Stimulated activated CD4-positive, alpha-beta T cell treated with anti-CD3 and anti-CD28 coated beads, Interleukin-15, amount 100 ng/mL, for 48 hours (primary cell): ENCODE data around the gene CD63.

Source experiments
- DNase-seq, 2 donors: peaks; one replicate each; pipeline ENCODE4 v3.0.0-alpha.2; 2020; ENCODE audit warnings: low read depth in 2 of 2

The CD63 gene

DNA sequence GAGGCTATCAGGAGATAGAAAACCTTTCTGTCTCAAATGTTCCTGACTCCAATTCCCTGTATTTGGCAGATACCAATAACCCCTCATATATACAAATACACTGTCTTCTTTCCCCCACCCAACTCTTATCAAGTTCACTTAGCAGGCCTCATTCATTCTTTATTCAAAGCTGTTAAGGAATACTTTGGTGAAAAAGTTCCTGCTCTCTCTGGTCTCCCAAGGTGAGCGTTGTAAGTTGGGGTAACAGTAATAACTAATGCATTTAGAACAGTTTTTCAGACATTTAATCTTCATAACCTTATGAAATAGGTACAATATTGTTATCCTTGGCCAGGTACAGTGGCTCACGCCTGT, 10.2 kb upstream of the CD63 start:
- no peak for DNase-seq

DNA sequence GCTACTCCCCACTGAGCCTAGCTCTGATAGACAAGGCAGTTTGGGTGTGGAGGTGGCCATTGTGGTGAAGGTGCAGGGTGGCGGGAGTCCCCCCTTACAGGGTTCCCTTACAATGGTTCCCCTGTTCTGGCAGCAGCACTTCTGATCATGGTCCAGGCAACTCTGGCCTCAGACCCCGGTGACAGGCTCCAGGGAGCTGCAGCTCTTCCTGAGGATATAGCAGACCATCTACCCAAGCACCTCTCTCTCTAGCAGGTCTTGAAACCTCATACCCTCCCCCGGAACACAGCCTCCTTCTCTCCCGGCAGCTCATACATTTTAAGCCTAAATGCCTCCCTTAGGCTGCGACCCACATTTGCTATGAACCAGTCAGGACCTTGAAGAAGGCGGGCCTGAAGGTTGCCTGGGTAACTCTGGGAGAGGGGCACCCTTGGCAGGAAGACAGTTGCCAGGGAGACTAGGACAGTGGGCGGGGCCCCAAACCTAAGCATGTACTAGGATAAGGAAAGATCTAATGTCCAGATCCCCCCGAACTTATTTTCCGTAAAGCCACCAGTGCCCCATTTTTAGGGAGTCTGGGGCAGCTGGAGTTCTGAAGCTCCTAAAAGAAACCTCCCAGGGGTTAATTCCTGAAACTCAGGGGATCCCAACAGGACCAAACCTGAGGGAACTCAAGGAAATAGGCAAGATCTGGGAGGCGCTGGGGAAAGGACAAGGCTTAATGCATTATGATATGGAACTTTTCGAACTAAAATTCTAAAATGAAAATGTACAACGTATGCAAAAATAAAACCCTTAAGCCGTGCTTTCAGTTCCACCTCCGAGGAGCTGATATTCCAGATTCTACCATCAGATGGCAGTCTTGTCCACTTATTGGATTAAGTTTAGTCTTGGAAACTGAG, 9.6 kb upstream of the CD63 start:
- DNase-seq, result peak; percentile 63 to 73

DNA sequence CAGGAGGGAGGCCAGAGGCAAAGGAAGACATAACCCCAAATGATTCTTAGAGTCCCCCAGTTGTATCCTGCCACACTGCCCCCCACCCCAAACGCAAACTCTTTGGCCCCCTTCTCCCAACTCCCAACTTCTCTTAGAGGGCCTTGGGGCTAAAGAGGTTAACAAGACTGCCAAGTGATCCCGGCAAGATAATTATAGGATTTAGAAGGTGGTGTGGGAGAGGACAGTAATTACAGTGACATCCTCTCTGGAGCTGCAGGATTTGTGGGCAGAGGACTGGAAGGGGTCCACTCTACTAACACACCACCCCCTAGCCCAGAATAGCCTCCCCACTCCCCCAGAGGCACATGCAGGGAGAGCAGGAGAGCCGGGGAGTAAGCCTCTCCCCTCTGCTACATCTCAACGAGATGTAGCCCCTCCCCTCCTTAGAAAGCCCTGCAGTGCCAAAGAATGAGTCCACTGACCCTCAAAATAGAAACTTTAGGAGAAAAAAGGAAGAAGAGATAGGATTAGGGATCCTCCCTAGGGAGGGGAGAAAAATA, 8.8 kb upstream of the CD63 start:
- DNase-seq, result no peak

DNA sequence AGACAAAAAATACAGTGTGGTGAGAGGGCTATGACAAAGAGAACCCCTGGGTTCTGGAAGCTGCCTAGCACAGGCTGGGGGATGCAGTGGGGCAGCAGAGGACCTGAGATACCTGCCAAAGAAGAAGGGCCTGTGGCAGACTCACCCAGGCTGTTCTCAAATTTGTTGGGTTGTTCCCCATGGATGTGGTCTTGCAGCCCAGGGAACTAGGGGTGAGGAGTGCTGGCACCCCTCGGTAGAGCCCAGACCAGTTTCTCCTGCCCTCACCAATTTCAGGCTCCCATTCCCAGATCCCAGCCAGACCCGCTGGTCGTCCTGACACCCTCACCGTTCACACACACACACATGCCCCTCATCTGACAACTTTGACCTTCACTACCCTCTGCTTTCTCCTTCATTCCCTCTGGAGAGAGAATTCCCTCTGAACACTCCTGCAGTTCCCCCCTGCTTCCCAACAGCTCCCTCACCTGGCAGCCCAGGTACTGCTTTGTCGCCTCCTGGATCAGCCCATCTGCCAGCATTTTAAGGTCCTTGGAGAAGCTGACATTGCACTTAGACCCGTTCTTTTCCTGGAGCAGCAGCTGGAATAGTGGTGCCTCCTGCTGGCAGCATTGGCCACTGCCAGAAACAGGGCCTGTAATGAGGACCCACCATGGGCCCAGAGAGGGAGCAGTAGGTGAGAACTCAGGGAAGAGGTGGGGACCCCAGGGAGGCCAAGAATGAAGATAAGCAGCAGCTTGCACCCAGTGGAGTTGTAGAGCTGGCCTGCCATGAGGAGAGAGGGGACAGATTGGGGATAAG, 8.2 kb upstream of the CD63 start:
- DNase-seq, result peak in 1 of 2 donors; percentile 51

DNA sequence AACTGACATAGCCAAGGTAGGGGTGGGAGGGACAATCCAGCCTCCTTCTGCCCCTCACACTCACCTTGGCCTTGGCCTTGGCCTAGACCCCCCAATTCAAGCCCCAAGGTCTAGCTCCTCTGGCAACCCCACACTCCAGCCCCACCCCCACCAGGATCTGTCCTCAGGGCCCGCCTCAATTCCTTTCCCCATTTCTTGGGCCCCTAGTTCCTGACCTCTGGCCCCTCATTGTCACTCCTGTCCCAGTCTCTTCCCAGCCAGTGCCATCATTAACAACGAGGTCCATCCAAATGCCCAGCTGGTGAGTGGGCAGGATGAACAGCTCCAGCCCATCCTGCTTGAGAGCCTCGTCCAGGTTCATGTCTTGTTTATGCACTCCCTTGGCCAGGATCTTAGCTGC, 7.3 kb upstream of the CD63 start:
- no peak for DNase-seq

DNA sequence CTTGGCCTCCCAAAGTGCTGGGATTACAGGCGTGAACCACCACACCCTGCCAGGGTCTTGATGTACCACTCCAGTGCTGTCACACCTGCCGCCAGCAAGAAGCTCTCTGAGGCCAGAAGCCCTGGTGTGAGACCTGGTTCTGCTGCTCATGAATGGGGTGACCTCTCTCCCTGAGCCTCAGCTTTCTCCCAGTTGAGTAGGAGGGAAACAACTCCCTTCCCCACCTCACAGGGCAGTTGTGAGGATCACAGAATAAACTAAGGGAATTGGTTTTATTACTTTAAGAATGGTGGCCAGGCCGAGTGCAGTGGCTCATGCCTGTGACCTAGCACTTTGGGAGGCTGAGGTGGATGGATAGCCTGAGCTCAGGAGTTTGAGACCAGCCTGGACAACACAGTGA, 5.8 kb upstream of the CD63 start:
- DNase-seq, result no peak

DNA sequence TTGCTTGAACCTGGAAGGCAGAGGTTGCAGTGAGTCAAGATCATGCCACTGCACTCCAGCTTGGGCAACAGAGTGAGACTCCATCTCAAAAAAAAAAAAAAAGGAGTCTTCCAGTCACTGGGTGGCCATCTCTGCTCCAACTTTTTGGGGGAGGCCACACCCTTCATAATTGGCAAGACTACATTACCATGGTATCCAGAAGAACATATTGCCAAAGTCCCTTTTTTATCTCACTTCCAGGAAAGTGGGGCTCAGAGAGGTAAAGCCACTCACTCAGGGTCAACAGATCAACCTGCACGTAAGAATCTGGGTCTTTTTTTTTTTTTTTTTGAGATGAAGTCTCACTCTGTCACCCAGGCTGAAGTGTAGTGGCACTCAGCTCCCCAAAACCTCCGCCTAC, 5.0 kb upstream of the CD63 start:
- DNase-seq, result no peak

DNA sequence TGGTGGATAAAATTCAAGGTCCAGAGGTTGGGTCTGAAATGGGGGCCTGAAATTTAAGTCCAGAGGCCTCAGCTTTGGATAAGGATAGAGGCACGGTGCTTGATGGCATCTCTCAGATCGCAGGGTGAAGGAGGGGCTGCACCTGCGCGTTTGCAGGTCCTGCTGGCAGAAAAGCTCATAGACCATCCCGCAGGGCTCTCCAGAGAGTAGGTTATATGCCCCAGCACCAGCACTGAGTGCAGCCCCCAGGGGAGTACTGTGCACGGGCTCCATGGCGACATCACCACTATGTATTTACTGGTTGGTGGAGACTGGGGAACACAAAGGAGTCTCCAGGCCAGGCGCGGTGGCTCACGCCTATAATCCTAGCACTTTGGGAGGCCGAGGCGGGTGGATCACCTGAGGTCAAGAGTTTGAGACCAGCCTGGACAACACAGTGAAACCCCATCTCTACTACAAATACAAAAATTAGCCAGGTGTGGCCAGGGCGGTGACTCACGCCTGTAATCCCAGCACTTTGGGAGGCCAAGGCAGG, 4.3 kb upstream of the CD63 start:
- no peak for DNase-seq

DNA sequence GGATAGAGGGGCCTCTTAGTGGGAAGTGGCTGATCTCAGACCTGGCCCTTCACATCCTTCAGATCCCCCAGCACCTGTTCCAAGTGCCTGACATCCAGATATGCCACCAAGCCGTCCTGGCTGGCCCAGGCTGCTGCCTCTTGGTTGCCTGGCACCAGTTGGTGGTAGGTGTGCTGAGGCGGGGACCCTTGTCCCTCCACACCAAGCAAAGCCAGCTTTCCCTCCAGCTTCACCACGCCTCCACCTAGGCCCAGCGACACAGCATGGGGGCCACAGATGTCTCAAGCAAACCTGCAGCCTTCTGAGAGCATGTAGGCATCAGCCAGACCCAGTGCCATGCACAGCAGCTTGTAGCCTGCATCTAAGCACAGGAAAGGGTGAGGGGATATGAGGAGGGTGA, 3.5 kb upstream of the CD63 start:
- no peak for DNase-seq

DNA sequence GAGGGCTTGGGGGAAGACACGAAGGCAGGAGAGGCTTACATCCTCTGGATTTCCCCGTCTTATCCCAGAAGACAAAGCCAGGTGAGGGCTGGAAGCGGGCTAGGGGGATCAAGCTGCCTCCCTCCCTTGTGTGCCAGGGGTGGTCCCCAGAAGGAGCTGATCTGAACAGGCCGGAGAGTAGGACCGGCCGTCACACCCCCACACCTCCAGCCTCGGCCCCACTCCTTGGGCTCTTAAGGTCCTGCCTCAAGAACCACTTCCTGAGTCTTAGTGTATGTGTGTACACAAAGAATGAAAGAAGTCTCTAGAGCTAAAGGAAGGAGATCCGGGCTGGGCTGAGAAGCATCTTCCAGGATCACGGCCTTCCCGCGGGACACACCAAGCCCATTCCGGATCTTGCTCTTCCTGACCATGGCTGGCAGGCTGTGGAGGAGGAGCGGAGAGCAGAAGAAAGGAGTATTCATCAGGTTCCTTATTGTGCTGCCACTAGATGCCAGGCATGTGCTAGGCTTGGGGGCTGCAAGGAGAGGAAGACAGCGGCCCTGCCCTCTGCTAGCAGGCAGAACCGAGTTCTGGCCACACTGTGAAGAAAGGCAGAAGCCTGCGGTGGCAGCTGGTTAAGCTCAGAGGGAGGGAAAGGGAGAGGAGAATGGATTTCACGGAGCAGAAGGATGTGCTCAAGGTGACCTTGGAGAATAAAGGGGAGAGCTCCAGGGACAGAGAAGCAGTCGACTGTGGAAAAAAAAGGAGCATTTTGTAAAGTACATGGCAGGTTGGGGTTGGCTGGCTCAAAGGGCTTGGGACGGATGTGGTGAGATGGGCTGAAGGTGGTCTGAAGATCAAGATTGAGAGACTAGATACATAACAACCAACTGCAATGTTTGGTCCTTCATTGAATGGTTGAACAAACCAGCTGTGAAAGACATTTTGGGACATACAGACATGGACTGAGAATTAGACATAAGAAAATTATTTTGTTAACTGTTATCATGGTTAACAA, 1.3 kb upstream of the CD63 start:
- no peak for DNase-seq

DNA sequence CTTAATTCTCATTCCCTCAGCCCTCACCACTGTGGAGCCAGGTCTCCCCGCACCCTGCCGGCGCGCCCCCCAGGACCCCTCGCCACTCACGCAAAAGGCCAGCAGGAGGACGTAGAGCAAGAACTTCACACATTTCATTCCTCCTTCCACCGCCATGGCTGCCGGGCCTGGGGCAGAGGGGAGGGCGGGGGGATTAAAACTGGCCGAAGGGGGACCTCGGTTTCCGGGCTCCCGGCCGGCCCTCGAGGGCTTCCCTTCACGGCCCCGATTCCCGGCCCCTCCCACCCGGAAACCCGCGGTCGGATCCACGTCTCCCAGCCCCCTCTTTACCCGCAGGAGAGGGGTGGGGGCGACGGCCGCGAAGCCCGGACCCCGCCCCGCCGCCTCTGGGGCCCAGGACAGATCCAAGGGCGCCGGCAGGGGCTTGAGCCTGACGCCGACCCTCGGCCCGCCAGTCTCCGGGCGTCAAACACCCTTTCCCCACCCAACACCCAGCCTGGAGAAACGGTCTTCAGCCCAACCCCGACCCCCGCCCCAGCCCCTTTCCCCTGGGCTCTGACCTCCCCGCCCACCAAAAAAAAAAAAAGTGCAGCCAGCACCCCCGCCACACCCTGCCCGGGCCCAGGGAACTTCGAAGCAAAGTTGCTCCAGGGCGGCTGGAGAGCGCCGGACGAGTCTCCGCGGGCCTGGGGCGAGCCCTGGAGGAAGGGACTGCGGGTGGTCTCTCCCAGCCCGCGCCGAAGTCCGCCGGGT, 447 bp downstream of the CD63 start:
- DNase-seq, result no peak

DNA sequence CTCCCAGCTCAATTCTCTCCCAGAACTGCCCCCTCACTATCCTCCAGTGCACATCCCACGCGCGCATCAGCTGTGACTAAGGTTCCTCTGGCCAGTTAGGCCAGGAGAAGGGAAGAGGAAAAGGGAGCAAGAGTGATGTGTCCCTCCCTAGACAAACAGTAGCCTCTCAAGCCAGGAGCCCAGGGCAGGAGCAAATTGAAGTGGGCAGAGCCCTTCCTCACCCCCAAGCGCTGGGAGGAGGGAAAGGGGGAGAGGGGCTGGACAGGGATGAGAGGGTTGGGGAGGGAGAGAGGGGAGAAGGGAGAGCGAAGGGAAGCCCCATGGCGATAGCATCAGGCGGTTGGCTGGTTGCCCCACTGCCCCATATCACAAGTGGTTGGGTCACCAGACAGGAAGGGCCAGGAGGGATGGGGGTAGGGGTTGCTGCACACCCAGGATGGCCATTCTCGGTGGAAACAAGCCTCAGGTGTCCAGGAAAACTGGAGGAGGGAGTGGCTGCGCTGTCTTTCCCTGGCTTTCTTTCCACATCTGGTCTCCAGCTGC, 1.1 kb downstream of the CD63 start:
- DNase-seq, result no peak

DNA sequence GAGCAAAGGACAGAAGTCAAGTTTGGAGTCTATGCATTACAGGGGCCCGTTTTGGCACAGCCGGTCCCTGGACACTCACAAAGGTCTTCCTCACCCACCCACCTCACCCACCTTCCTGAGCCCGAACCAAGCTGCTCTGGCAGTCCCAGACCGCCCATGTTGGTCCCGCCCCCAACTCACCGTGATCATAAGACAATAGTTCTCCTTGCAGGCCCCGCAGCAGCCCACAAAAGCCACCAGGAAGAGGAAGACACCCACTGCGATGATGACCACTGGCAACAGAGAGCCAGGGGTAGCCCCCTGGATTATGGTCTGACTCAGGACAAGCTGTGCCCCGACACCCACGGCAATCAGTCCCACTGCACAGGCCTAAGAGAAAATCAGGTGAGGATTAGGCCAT, 1.8 kb downstream of the CD63 start:
- DNase-seq, result no peak

DNA sequence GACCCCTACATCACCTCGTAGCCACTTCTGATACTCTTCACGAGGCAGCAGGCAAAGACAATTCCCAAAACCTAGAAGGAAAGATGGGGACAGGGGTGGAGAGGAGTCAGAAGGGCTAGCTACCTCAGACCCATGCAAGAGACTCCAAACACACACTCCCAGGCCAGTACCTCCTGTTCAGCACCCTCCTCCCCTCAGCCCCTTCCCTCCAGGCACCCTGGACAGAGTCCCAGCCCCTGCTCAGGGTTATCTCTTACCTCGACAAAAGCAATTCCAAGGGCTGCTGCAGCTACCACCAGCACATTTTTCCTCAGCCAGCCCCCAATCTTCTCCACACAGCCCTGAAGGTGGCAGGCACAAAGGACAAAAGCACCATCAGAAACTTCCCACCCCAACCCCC, 3.3 kb downstream of the CD63 start:
- DNase-seq, result no peak

DNA sequence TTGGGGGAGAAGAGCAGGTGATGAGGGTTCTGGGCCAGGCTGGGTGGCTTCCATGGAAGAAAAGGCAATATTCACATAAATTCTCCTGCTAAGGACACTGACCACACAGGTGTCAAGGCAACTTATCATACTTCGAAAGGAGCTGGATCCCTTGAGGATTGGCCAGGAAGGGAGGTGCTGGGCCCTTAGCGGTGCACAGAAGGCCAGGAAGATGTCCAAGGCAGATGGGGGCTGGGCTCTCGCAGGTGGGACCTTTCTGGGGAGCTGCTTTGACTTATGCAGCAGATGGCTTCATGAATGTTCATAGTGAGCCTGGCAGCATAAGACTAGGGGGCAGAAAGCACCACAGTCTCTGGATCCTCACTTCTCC, 3.9 kb downstream of the CD63 start:
- no peak for DNase-seq

DNA sequence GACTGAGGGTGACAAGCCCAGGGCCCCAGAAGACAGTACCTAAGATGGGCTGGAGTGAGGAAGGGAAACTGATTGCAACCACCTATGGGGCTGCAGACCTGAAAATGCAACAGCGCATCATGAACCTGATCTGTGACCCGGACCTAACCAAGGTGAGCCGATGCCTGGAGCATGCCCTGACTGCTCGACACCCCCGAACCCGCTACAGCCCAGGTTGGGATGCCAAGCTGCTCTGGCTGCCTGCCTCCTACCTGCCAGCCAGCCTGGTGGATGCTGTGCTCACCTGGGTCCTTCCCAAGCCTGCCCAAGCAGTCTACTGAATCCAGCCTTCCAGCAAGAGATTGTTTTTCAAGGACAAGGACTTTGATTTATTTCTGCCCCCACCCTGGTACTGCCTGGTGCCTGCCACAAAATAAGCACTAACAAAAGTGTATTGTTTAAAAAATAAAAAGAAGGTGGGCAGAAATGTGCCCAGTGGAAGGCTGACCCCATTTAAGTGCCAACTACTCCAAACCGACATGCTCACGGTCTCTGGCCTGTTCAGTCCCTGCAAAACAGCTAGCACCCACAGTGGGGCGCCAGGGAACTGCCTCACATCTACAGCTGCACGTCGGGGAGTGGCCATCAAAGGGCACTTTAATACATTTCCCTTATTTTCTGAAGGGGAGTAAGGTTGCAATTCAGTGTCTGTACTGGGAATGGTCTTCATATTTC, 4.4 kb downstream of the CD63 start:
- peak in 1 of 2 donors; percentile 55 for DNase-seq

DNA sequence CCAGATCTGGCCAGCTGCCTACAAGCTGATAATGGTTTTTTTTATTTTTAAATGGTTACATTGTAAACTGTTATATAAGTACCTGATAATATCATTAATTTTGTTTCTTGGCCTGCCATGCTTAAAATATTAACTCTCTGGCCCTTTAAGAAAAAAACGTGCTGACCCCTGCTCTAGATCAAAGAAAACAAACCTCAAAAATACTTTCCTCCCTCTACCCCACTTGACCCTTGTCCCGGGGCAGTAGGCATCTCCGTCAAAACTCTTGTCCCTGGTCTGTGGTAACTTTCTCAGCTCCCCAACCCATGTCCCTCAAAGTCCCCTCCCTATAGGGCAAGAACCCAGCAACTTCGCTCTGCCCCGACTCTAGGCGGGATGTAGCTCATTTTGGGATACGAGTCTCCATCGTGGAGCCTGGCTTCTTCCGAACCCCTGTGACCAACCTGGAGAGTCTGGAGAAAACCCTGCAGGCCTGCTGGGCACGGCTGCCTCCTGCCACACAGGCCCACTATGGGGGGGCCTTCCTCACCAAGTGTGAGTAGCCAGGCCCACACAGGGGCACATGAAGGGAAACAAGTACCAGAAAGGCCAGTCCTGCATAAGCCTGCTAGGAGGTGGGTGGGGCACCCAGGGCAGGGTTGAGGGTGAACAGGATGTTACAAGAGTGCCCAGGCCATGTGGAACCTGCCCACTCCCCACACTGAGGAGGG, 5.1 kb downstream of the CD63 start:
- DNase-seq, result no peak

DNA sequence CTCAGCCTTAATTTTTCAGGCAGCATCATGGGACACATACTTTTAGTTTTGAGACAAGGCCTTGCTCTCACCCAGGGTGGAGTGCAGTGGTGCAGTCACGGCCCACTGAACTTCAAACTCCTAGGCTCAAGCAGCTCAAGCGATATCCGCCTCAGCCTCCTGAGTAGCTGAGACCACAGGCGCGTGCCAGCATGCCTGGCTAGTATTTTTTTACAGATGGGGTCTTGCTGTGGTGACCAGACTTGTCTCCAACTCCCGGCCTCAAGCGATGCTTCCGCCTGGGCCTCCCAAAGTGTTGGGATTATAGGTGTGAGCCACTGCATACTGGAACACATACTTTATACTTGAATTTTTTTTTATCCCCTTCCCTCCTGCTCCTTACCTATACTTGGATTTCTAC, 5.9 kb downstream of the CD63 start:
- DNase-seq, result no peak

DNA sequence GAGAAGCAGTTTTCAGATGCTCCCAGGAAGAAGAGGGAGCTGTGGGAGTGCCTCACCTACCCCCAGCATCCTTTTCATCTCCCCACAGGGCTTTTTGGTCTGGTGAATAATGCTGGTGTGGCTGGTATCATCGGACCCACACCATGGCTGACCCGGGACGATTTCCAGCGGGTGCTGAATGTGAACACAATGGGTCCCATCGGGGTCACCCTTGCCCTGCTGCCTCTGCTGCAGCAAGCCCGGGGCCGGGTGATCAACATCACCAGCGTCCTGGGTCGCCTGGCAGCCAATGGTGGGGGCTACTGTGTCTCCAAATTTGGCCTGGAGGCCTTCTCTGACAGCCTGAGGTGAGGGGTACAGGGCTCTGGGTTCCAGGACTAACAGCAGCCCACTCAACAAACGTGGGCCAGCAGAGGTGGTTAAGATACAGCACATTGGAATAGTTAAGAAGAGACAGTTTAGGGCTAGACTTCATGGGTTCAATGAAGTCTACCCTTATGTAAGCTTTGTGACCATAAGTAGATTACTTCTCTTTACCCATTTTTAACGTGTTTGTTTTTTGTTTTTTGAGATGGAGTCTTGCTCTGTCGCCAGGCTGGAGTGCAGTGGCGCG, 7.1 kb downstream of the CD63 start:
- DNase-seq, result no peak
